C4-2B (cell line): Measurements from ENCODE around the gene NBPF11.
"Not testable (repeated sequence)": the region's sequence is repeated elsewhere in the genome, so short reads cannot be mapped to it uniquely, and the experiment has no call there.

Source experiments
- CTCF ChIP-seq: fragments of 450-650 bp; conservative IDR thresholded peaks from 2 replicates; pipeline ENCODE4 v1.5.1; 2017; ENCODE audit warnings: mild to moderate bottlenecking
- ZFX ChIP-seq: fragments of 450-650 bp; IDR thresholded peaks from 2 replicates; pipeline ENCODE4 v1.6.1; 2017

GRCh38 chr1:148157803-148158202, 5.7 kb upstream of the NBPF11 start:
- not testable (repeated sequence) for TF ChIP-seq CTCF, ZFX
